Measurements from ENCODE around the gene ITPR1.
"Not testable (repeated sequence)": the region's sequence is repeated elsewhere in the genome, so short reads cannot be mapped to it uniquely, and the experiment has no call there.

ITPR1 gene

DNA sequence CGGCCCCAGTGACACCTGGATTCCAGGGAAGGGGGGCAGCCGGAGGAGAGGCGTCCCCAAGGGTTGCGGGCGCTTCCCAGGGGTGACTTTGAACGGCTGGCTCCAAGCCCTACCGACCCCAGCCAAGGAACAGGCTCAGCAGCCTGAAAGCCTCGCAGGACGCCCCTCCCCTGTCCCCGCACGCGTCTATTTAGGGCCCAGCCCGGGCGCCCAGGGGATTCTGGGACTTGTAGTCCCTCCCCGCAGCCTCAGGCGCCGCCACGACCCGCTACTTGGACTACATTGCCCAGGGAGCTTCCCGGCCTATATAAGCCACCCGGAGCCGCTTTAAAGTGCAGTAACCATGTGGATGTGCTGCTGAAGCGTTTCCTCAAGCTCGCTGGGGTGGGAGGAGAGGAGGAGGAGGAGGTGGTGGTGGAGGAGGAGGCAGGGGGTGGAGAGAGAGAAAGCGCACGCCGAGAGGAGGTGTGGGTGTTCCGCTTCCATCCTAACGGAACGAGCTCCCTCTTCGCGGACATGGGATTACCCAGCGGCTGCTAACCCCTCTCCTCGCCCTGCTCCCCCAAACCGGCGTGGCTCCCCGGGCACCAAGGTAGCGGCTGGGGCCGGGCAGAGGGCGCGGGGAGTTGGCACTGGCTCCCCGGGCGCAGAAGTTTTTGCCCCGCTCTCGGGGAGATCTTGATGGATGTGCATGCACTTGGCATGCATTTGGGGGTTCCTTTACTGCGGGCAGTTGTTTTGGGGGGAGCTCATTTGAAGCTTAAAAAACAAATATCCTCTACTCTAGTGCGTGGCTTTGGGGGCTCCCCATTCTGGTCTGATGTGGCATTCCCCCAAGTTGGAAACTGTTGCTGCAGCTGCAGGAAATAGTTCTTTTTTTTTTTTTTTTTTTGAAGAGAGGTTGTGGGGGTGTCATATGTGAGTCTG is at the start of gene ITPR1:
Gene ITPR1, plus strand, starts transcription at position 335 of the 927 bp plus-strand sequence. CDS start 23,144 bp downstream, outside the sequence.
- DNase-seq (ENCODE audit: low spot score): peak; percentile 95

DNA sequence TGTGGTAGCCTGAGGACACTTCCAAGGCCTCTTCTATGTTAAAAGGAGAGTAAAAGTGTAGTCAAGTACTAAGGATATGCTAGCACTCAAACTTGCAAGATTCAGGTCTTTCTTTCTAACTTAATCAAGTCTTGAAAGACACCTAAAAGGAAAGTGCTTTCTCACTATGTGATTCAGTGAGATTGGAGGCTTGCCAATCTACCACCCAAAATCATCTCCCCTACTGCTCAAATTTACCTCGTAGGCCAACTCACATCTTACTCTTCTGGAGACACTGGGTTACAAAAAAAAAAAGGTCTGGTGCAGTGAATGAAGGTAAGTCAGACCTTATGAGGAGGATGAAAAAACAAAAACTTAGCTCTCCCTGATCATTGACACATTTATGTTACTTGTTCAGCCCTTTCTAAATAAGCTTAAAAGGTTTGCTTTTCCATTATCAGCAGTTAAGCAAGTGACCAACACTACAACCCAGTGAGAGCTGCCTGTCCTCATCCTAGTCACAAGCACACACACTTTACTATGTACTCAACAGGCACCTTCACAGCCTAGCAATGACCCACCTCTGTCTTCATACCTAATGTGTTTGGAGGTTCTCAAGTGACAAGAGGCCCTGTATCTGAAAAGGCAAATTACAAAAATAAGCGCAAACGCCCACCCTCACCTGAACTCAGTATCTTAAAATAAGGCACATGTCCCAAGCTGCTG is 45.7 kb upstream of the ITPR1 start:
- no peak for DNase-seq (ENCODE audit: low spot score)

DNA sequence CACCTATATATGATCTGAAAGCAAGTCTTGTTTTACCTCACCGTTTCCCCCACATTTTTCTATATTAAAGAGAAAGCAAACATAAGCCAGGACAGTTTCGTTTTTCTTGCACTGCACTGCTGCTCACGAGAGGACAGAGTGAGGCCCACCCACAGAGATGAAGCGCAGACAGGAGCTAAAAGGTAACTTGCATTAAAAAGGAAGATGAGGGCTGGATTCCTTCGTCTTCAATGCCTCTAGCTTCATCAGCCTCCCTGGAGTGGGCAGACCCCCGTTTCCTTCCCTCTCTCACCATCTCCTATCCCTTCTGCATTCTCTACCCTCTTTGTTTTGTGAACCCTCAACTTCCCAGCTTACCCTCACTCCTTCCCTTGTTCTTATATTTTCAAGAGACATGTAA is 45.0 kb upstream of the ITPR1 start:
- DNase-seq (ENCODE audit: low spot score): no peak

DNA sequence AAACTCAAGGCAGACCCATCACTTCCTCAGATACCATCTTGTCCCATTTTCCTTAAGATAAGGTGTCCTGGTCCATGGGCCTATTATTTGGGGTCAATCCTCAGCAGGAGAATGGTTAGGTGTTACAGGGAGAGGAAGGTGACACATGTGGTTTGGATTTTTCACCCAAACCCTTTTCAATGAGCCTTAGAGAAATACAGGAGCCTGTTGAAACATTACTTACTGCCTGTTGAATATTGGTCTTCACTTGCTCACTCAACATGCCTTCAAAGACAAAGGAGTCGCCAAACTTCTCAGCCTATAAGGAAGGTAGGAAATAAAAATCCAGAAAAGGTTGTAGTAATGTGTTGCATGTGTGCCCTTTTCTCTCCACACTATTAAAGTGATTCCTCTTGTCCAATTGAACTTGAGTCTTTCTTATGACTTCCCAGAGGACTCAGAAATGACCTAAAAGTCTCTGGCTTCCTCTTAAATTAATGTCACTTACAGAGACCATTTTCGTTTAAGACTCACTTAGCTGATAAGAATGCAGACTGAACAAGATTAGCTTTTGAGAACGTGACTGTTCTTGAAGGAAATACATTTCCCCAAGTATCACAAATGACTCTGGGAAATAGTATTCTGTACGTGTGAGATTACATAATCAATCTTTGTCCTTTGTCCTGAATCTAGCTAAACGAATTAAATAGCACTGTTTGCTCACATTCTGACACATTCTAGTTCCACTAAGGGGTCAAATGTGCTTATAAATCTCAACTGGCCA is 43.9 kb upstream of the ITPR1 start:
- DNase-seq (ENCODE audit: low spot score): no peak

DNA sequence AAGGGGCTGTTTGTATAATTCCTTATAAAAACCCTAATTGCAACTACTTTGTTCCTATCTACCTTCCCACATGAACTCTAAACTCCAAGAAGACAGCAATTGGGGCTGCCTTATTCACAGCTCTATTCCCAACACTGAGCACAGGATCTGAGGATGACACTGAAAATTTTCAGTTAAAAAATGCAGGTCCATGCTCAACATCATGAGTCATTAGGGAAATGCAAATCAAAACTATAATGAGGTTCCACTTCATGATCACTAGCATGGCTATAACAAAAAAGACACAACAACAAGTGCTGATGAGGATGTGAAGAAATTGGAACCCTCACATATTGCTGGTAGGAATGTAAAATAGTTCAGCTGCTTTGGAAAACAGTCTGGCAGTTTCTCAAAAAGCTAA is 39.0 kb upstream of the ITPR1 start:
- no peak for DNase-seq (ENCODE audit: low spot score)

DNA sequence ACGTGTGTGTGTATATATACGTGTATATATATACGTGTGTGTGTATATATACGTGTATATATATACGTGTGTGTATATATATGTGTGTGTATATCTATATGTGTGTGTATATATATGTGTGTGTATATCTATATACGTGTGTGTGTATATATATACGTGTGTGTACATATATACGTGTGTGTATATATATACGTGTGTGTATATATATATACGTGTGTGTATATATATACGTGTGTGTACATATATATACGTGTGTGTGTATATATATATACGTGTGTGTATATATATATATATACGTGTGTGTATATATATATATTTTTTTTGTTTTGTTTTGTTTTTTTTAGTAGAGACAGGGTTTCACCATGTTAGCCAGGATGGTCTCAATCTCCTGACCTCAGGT is 36.4 kb upstream of the ITPR1 start:
- not testable (repeated sequence) for DNase-seq (ENCODE audit: low spot score)

DNA sequence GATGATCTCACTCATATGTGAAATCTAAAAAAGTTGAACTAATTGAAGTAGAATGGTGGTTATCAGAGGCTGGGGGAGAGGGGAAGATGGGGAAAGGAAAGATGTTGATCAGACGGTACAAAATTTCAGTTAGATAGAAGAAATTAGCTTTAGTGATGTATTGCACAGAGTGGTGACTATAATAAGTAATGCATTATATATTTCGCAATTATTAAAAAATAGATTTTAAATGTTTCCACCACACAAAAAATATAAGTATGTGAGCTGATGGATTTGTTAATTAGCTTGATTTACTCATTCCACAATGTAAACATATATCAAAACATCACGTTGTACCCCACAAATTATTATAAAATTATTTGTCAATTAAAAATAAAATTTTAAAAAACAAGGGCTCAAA is 34.2 kb upstream of the ITPR1 start:
- DNase-seq (ENCODE audit: low spot score): no peak

DNA sequence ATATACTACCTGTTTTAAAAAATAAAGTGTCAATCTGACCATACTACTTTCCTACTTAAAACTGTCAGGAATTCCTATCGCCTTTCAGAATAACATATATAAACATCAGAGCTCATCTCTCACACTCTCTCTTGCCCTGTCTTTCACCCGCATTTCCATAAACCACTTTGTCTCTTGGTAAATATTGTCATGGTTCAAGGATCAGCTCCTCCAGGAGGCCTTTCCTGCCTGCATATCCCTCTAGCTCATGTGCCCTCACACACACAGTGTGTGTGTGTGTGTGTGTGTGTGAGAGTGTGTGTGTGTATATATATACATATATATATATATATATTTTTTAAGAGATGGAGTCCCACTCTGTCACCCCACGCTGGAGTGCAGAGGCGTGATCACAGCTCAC is 32.8 kb upstream of the ITPR1 start:
- DNase-seq (ENCODE audit: low spot score): no peak

DNA sequence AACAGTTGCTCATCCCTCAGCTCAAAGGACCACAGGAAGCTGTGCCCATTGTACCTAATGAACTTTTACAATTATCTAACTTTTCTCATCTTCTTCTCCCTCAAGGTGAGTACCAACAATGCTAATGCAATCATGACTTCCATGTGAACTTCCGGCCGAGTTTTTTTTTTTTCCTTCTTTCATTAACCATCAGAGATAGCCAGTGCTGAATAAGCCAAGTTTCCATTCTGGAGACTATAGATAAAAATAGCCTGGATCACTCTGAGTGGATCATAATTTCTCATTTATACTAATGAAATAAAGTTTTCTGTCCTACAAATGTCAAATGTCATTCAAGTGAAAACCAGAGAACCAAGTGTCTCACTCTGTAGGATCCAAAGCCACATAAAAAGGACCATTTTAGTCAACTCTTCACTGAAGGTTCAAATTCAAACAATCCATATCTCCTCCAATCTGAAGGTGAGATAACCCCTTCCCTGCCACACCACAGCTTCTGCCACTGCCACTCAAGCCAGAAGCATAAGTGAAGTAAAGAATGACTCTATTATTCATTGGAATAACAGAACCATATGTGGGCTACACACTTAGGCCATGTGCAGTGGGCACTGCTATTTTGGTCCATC is 31.6 kb upstream of the ITPR1 start:
- no peak for DNase-seq (ENCODE audit: low spot score)

DNA sequence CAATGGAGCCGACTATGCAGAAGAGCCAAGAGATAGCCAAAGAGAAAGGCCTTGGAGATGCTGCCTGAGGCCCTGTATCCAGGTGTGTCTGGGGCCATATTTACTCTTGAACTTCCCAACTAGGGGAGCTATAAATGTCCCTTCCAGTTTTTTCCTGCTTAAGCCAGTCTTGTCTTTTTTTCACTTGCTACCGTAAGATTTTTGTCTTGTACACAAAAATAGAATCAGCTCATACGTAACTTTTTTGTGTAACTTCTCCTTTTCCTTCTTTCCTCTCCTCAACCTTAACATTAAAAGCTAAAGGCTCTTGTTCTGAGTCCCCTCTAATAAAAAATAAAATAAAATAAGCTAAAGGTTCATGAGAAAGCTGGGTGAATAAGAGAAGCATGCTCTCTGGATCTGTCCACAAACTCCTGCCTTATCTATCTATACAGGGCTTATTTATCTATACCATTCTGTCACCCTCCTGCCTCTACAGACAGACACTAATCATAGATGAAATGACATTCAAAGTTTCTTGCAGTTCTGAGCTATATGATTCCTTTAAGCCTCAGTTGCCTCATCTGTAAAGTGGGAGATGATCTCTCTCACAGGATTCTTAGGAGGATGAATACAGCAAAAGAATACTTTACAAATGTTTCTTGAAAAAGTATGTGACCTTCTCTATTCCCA is 30.6 kb upstream of the ITPR1 start:
- no peak for DNase-seq (ENCODE audit: low spot score)

DNA sequence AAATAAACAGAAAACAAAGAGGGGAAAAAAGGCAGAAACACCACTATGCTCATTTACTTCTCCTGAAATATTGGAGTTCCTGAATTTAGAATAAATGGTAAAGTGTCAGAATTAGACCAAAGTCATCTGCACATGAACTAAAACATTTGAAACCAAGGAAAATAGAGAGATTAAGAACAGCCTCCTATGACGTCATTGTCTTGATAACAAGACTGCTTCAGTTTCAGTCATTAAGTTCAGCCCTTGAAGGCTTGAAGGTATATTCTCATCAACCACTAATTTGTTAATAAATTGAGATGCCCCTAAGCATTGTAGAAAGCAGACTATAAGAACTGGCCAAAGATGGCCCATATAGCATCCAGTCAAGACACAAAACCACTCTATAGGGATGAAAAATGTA is 28.6 kb upstream of the ITPR1 start:
- no peak for DNase-seq (ENCODE audit: low spot score)

DNA sequence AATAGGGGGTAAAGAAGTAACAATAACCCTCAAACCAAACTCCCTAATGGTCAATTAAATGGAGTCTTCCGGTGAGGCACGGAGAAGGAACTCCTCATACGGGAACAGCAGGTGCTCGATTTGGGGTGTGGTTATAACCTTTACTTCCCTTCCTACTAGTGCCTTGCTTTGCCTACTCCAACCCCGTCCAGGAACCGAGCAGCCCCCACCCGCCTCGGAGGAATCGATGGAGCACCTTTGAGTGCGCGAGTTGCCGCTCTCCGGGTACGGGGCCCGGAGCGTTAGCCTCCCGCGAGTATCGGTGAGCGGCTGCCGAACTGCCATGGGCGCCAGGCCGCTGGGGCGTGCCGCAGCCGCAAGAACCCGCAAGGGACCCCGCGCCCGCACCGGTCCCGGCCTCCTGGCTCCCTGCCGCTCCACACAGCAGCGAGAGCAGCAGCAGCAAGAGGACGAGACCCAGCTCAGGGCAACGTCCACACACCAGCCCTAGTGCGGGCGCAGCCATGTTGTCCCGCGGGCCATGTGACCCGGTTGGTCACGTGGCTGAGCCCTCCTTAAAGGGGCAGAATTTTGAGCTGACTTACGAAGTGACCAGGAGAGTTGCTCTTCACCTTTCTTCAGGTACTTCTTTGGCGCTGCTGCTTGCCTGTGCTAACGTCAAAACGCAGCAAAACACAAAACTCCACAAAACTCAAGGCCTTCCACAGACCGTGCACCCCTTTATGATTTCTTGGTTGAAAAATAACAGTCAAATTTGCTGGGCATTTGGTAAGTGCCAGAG is 26.2 kb upstream of the ITPR1 start, which contains the start of gene SUMF1:
Gene SUMF1, minus strand, starts transcription at position 529 of the 781 bp plus-strand sequence. Its CDS starts 24 bp downstream, at position 505.
- DNase-seq (ENCODE audit: low spot score): peak; percentile 77

DNA sequence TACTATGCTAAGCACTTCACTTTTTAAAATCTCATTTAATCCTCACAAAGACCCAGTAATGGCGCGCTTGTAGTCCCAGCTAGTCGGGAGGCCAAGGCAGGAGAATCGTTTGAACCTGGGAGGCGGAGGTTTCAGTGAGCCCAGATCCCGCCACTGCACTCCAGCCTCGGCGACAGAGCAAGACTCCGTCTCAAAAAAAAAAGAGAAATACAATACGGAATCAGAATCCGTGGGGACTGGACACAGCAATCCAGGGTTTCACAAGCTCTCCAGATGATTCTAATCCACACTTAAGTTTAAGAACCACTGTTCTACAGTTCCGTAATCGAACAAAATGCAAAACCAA is 25.7 kb upstream of the ITPR1 start:
- DNase-seq (ENCODE audit: low spot score): no peak

DNA sequence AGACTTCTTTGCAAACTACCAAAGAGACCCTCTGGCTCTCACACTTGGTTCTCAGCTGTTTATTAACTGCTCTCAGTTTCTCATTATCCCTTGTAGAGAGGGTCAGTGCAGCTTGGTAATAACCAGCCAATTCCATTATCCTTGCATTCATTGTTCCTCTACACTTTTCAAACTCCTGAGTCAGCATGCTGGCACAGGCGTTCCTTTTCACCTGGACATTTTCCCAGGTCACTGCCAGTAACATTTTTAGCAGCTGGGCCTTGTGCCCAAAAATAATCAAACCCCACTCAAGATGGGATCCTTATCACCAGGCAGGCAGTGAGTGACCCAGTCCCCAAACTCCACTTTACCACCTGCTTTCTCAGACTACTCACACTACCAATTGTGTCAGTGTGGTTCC is 21.2 kb upstream of the ITPR1 start:
- no peak for DNase-seq (ENCODE audit: low spot score)

DNA sequence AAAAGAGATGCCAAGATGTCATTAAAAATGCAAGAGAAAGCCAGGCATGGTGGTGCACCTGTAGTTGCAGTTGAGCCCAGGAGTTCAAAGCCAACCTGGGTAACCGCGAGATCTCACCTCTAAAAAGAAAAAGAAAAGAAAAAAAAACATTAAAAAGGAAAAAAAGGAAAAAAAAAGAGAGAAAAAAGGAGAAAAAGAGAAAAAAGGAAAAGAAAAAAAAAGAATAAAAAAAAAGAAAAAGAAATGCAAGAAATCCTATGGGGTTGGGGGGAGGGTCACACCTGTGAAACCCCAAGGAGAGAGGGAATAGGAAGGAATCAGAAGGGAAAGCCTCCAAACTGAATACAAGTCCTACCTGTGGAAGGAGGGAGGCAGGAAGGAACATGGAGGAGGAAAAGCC is 20.8 kb upstream of the ITPR1 start:
- DNase-seq (ENCODE audit: low spot score): no peak

DNA sequence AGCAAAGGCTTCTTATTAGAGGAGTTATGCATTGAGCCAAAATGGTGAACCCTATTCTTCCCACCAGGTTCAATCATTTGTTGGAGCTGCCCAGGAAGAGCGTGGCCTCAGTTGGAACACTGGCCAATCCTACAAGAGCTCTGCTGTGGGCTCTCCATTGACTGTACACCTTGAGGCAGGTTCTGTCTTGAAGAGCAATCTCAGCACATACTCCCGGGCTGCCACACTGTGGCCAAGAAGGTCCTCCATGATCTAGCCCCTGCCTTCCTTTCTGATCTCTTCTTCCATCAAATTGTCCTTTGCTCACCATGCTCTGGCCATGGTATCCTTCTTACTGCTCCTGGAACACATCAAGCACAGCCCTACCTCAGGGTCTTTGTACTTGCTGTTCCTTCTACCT is 20.4 kb upstream of the ITPR1 start:
- no peak for DNase-seq (ENCODE audit: low spot score)

DNA sequence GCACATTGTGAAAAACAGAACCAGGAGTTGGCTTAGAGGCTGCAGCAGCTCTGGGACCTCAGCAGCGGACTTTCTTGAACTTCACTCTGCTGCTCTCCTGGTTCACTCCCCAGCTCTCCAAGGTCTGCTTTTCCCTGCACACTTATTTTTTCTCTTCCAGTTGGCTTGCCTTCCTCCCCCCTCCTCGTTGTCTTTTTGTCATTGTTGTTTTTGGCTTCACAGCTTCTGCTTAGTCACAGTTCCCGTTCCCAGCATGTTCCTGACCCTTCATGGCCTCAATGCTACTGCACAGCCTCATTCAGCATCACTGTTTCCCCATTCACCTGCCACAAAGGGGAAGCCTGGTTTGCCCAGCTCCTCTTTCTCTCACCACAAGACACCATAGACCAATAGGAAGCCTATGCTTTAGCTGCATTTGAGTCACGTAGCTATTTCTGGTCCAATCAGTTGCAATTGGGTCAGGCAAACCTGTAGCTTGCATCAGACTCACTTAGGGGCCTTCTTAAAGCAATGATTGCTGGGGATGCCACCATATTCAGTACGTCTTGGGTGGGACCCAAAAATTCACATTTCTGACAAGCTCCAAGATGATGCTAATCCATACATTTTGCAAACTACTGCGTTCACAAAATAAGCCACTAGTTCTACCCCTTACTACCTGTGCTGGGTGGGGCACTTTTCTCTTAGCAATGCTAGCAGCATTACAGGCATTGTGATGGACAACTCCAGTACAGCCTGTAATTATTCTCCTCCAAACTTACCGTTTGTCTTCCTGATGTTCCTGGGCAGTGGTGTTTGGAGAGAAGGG is 18.3 kb upstream of the ITPR1 start:
- DNase-seq (ENCODE audit: low spot score): no peak

DNA sequence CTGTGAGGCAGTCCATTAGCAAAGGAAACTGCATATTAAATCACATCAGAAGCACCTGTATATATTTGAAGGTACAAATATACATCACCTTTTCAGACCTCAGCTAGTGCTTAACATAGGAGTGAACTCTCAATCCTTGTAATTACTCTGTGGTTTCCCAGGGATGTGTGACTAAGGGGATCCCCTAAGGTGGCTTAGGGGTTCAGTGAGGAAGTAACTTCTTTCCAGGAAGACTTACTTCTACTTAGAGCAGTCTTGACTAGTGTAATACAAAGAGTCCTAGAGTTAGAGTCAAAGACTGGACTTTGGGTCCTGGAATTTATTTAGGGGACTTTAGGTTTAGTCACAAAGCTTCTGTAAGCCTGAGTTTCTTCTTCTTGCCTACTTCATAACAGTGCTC is 17.3 kb upstream of the ITPR1 start:
- no peak for DNase-seq (ENCODE audit: low spot score)

DNA sequence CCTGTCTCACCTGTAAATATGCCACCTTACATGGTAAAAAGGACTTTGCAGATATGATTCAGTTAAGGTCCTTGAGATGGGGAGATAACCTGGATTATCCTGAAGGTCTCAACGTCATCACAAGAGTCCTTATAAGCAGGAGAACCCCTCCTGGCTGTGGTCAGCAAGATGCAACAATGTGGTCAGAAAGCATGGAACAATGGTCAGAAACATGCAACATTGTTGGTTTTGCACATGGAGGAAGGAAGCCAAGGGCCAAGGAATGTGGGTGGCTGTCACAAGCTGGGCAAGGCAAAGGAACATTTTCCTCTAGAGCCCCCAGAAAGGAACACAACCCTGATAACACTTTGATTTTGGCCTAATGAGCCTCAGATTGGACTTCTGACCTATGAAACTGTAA is 16.7 kb upstream of the ITPR1 start:
- no peak for DNase-seq (ENCODE audit: low spot score)

DNA sequence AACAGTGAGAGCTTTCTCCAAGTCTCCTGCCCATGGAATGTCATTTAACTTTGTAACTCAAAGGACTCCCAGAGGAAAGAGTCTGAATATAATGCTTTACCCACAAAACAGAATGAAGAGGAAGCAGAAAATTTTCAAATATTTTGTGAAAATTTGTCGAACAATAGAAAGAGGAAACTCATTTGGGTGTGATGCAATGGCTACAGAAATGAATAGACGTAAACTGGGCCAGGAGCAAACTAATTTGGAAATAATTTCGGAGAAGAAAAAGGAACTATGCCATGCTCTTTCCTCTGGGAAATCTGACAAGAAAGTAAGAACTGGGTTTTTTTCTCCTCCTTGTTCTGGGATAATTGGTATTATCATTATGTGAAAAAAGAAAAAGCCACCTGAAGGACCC is 14.9 kb upstream of the ITPR1 start:
- DNase-seq (ENCODE audit: low spot score): no peak
